Measurements from ENCODE around the gene G2E3.

DNA sequence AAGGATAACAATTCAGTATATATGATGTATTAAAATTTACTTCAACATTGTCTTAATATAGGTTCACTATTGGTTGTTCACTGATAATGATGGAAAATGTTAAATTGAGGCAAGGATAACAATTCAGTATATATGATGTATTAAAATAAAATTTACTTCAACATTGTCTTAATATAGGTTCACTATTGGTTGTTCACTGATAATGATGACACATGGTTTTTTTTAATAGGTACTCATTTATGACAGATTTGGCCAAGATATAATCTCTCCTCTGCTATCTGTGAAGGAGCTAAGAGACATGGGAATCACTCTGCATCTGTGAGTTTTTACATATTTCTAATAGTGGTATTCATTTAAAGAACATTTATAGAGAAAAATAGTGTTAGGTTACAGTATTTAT is 71.3 kb downstream of the G2E3 start:
- TF ChIP-seq, protein P1, sequence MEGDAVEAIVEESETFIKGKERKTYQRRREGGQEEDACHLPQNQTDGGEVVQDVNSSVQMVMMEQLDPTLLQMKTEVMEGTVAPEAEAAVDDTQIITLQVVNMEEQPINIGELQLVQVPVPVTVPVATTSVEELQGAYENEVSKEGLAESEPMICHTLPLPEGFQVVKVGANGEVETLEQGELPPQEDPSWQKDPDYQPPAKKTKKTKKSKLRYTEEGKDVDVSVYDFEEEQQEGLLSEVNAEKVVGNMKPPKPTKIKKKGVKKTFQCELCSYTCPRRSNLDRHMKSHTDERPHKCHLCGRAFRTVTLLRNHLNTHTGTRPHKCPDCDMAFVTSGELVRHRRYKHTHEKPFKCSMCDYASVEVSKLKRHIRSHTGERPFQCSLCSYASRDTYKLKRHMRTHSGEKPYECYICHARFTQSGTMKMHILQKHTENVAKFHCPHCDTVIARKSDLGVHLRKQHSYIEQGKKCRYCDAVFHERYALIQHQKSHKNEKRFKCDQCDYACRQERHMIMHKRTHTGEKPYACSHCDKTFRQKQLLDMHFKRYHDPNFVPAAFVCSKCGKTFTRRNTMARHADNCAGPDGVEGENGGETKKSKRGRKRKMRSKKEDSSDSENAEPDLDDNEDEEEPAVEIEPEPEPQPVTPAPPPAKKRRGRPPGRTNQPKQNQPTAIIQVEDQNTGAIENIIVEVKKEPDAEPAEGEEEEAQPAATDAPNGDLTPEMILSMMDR (IDR thresholded peaks at IDR 0.05): no peak
- TF ChIP-seq EZH2 (IDR thresholded peaks at IDR 0.05): no peak
- TF ChIP-seq EZH2phosphoT487 (IDR thresholded peaks at IDR 0.05): no peak

Measured in neural progenitor cell (in vitro differentiated cells).